Sigmoid colon (tissue), 7 donors: Measurements from ENCODE around the gene LMBR1. TPM values are rescaled to one million over a fixed set of nuclear protein-coding genes. Genes with fewer than 3 reads are reported as not detected.

Source experiments
- DNase-seq: peaks from one replicate; pipeline ENCODE4 v3.0.0-alpha.2; 2019
- H3K27ac ChIP-seq, 4 donors: fragments of 200-600 bp; sonication (generic); one replicate each; pipeline ENCODE4 v1.5.1; 2016 to 2019; ENCODE audit warnings: mild to moderate bottlenecking in 1 of 4
- H3K27me3 ChIP-seq, 3 donors: fragments of 200-600 bp; sonication (generic); one replicate each; pipeline ENCODE4 v1.5.1; 2019; ENCODE audit warnings: mild to moderate bottlenecking in 1 of 3
- H3K36me3 ChIP-seq, 4 donors: fragments of 200-600 bp; sonication (generic); one replicate each; pipeline ENCODE4 v1.5.1; 2016 to 2019
- H3K4me1 ChIP-seq, 4 donors: fragments of 200-600 bp; sonication (generic); one replicate each; pipeline ENCODE4 v1.5.1; 2017 to 2019
- H3K4me3 ChIP-seq, 4 donors: fragments of 200-600 bp; sonication (generic); one replicate each; pipeline ENCODE4 v1.5.1; 2017 to 2019; ENCODE audit warnings: mild to moderate bottlenecking in 2 of 4, moderate library complexity in 1 of 4
- H3K9me3 ChIP-seq, 4 donors: fragments of 200-600 bp in 3 of 4; sonication (generic) in 3 of 4; one replicate each; pipeline versions ENCODE4 v1.5.1 to v1.6.1; 2013 to 2019
- CTCF ChIP-seq, 4 experiments: fragments of 450-650 bp in 3 of 4; fragments of 200-600 bp in 1 of 4; IDR thresholded peaks; one replicate each; pipeline ENCODE4 v1.5.1; 2016 to 2019; ENCODE audit warnings: antibody characterized with exemption in 4 of 4, mild to moderate bottlenecking in 3 of 4, moderate library complexity in 2 of 4
- EP300 ChIP-seq, 4 donors: sonication (generic); formaldehyde crosslinking; IDR thresholded peaks; one replicate each; pipeline ENCODE4 v1.6.1; 2017; ENCODE audit warnings: antibody characterized with exemption in 4 of 4
- POLR2A ChIP-seq, 2 donors: fragments of 450-650 bp; IDR thresholded peaks; one replicate each; pipeline ENCODE4 v1.6.1; 2016; ENCODE audit warnings: antibody characterized with exemption in 2 of 2, mild to moderate bottlenecking in 2 of 2, moderate library complexity in 2 of 2
- POLR2AphosphoS5 ChIP-seq, 4 donors: sonication (generic); formaldehyde crosslinking; IDR thresholded peaks; one replicate each; pipeline ENCODE4 v1.6.1; 2017; ENCODE audit warnings: antibody characterized with exemption in 4 of 4
- WGBS, 2 donors: extraction: QIAGEN DNeasy Blood & Tissue Kit; methylation state at CpG; one replicate each; pipeline ENCODE4 v1.1.7; 2013; 5-methylcytosine and 5-hydroxymethylcytosine counted together
- intact Hi-C: fragments of 100-400 bp; cut with DNase I; formaldehyde crosslinking; loops from one replicate; pipeline ENCODE4 v1.15.1; 2023
- polyA plus RNA-seq, 3 donors: library from polyadenylated mRNA; stranded (reverse); fragments of 200-250 nt; gene quantifications; one replicate each; pipeline ENCODE4 v1.2.3, GENCODE V29; 2013
- total RNA-seq, 4 donors: library from RNA; depleted of rRNA; stranded (reverse); fragments of >200 nt; gene quantifications; one replicate each; pipeline ENCODE4 v1.1.0, GENCODE V29; 2016
- donor health status: healthy with polysubstance abuse.
- donor health status: Bipolar disorder and iron deficiency.
- donor health status: healthy.

Gene LMBR1
- total and polyA plus RNA-seq, 7 donors: 2.5 to 60.9 (median 43.9) TPM

DNA sequence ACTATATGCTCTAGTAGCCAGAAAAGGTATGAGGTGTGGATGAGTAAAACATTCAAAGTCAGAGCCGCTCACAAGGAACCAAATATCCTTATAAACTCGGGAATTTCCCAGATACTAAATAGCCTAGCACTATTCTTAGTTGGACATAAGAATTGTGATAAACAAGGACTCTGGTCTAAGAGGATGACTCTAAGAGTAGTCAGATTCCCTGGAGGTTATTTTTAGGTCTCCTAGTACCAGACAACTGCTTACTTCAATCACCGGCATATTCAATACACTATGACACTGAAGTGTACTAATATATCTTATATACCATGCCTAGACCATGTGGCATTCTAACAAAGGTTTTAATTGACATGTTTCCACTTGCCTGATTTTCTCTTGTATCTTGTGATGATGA lies 56.5 kb downstream of the LMBR1 start:
- Histone ChIP-seq H3K36me3 (peaks cover 0 to 18% (median 0%) of the 10 kb centered on the region in 4 donors), H3K27ac (no peak overlapping the region), H3K4me3 (no peak overlapping the region), H3K4me1 (no peaks in the 10 kb centered on the region), H3K9me3 (no peaks in the 10 kb centered on the region), H3K27me3 (no peaks in the 10 kb centered on the region)
- TF ChIP-seq CTCF (IDR thresholded peaks at IDR 0.05): no peak
- TF ChIP-seq EP300 (IDR thresholded peaks at IDR 0.05): no peak
- no peak for TF ChIP-seq POLR2A (IDR thresholded peaks at IDR 0.05)
- no peak for TF ChIP-seq POLR2AphosphoS5 (IDR thresholded peaks at IDR 0.05)
- 86 to 92% methylated on average over 3 of the region's 3 CpGs for WGBS, 2 donors
- DNase-seq: no peak
- intact Hi-C loops: no loop called here

GRCh38 chr7:156834462-156834861 lies 58.5 kb downstream of the LMBR1 start:
- Histone ChIP-seq H3K4me1 (no peaks in the 10 kb centered on the region), H3K27ac (no peak overlapping the region), H3K4me3 (no peak overlapping the region), H3K27me3 (no peaks in the 10 kb centered on the region), H3K36me3 (peaks cover 0 to 18% (median 0%) of the 10 kb centered on the region in 4 donors), H3K9me3 (no peaks in the 10 kb centered on the region)
- WGBS, 2 donors: 97% methylated on average over 3 of the region's 3 CpGs
- intact Hi-C loops: no loop called here
- no peak for TF ChIP-seq CTCF (IDR thresholded peaks at IDR 0.05)
- TF ChIP-seq POLR2AphosphoS5 (IDR thresholded peaks at IDR 0.05): no peak
- no peak for TF ChIP-seq POLR2A (IDR thresholded peaks at IDR 0.05)
- no peak for TF ChIP-seq EP300 (IDR thresholded peaks at IDR 0.05)
- DNase-seq: no peak

DNA sequence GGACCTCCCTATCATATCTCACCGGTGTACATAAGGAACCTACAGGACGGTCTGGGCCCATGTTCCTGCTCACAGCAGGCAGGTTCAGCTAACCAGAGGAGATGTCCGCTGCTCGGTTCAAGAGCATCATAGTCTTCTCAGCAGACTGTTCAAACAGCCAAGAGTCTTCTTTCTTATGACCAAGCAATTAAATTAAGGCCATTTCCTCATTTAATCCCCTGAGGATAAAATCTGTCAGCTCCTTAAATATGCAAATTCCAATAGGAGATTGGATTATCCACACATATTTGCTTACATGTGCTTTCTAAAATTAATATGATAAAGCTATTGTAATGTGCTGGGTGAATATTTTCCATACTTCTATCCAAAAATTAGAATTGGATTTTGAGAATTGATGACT lies 59.7 kb downstream of the LMBR1 start:
- Histone ChIP-seq H3K9me3 (no peaks in the 10 kb centered on the region), H3K36me3 (peaks cover 0 to 18% (median 0%) of the 10 kb centered on the region in 4 donors), H3K27me3 (no peaks in the 10 kb centered on the region), H3K4me1 (no peaks in the 10 kb centered on the region), H3K27ac (no peak overlapping the region), H3K4me3 (no peak overlapping the region)
- no peak for TF ChIP-seq POLR2A (IDR thresholded peaks at IDR 0.05)
- TF ChIP-seq EP300 (IDR thresholded peaks at IDR 0.05): no peak
- TF ChIP-seq CTCF (IDR thresholded peaks at IDR 0.05): no peak
- TF ChIP-seq POLR2AphosphoS5 (IDR thresholded peaks at IDR 0.05): no peak
- WGBS, 2 donors: 97% methylated on average over 4 of the region's 4 CpGs
- DNase-seq: no peak
- intact Hi-C loops: no loop called here

GRCh38 chr7:156832195-156832877 lies 60.6 kb downstream of the LMBR1 start:
- DNase-seq: no peak
- intact Hi-C loops: no loop called here
- Histone ChIP-seq H3K4me1 (no peaks in the 10 kb centered on the region), H3K27ac (no peak overlapping the region), H3K27me3 (no peaks in the 10 kb centered on the region), H3K9me3 (no peaks in the 10 kb centered on the region), H3K4me3 (no peak overlapping the region), H3K36me3 (peaks cover 0 to 18% (median 0%) of the 10 kb centered on the region in 4 donors)
- TF ChIP-seq EP300 (IDR thresholded peaks at IDR 0.05) (no peak), POLR2AphosphoS5 (IDR thresholded peaks at IDR 0.05) (no peak), POLR2A (IDR thresholded peaks at IDR 0.05) (no peak), CTCF (IDR thresholded peaks at IDR 0.05) (no peak)
- WGBS, 2 donors: 90 to 97% methylated on average over 1 of the region's 1 CpG
